ENCODE results near the gene ZNF12.

Gene ZNF12

DNA sequence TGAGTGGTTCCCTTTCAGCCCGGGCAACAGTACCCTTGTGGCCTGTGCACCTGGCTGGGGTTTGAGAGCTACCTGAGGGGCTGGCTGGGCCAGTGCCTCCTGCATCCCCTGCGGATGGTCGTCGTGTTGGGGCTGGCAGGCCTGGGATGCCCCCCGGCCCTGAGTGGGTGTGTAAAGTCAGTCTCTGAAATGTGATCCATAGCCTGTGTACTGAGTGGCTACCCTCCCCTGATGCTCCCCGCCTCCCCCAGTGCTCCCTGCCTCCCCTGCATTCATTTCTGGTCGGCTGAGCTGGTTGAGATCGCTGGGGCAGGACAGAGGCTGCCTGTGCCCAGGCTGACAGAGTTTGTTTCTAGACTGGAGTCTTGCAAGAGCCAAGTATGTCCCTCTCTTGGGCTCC is 60.3 kb downstream of the ZNF12 start:
- no peak for DNase-seq (ENCODE audit: low read depth)

DNA sequence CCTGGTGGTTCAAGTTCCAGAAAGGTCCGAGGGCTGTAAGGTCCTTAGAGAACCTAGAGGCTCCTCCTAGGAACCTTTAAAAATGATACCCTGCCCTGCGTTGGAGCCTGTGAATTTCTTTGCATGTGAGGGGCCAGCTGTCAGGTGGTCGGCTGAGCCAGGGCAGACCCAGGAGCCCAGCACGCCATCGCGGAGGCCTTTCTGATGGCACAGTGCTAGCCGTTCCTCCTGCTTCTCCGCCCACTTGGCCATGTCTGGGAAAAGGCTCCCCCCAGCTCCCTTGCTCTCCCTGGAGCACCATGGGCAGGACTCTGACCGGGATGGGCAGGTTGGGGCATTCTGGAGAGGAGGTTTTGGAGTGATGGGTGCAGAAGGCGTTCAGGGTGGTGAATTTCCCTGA is 62.0 kb downstream of the ZNF12 start:
- no peak for DNase-seq (ENCODE audit: low read depth)

DNA sequence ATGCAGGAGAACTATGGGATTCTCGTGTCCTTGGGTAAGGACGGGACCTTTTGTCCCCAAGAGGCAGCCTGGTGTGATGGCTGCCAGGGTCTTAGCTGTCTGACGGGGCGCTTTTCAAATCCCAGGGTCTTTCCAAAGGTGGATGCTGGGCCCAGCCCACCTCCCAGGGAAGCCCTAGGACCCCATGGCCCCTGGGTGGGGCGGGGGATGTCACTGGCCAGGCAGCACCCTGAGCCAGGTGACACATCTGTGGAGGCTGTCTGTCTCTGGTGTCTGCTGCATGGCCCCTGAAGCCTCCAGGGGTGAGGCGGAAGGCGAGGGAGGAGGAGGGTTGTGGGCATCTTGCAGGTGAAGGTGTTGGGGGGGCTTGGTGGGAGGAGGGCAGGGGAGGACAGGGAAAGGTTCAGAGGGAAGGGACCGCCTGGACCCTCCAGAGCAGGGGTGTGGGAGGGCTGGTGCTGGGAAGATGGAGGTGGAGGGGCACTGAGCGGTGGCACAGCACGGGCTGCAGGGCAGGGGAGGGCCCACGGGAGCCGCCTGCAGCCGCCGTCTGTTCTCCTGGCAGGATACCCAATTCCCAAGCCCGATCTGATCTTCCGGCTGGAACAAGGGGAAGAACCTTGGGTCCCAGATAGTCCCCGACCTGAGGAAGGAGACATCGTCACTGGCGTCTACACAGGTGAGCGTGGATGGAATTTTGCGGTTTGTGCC is 62.7 kb downstream of the ZNF12 start:
- DNase-seq (ENCODE audit: low read depth) = no peak

DNA sequence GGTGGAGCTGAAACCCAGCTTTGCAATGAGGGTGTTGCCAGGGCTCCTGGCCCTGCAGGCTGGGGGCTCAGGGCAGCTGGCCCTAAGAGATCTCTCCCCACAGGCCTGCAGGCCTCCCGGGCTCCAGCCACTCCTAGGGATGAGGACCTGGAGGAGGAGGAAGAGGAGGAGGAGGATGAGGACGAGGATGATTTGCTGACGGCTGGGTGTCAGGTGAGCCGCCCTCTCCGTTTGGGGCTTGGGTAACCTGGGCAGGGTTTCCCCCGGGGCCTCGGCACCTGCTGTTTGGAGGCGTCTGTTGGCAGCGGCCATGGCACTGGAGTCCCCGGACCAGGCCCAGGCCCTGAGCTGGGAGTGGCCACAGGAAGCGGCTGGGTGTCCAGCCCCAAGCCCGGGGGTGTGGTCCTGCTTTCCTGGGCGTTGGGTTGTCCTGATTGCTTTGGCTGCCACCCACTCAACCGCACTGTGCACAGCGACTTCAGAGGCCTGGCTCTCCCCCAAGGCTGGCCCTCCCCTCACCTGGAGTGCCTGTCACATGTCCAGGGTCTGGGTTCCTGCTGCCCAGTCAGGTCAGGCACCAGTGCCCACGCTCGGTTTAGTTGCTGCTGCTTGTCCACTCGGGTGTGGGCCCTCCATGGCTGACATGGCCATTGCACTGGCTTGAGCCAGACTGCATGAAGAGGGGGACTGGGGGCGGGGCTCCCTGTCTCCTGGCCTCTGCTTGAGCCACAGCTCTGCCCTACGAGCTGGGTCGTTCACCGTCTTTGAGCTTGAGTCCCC is 63.7 kb downstream of the ZNF12 start:
- no peak for DNase-seq (ENCODE audit: low read depth)

DNA sequence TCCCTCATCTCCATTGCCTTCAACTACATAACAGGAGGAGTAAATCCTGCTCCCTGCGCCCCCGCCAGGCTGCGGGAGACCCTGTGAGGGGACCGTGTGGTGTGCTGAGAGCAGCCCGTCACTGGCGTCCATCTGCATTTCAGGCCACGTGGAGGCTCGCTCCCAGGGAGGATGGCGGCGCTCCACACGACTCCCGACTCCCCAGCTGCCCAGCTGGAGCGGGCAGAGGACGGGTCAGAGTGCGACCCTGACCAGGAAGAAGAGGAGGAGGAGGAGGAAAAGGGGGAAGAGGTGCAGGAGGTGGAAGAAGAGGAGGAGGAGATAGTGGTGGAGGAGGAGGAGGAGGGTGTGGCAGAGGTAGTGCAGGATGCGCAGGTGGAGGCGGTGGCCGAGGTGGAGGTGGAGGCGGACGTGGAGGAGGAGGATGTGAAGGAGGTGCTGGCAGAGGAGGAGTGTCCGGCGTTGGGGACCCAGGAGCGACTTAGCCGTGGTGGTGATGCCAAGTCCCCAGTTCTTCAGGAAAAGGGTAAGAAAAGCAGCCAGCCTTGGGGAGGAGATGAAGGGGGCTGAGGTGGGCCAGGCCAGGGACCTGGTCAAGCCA is 64.4 kb downstream of the ZNF12 start:
- DNase-seq (ENCODE audit: low read depth) = no peak

DNA sequence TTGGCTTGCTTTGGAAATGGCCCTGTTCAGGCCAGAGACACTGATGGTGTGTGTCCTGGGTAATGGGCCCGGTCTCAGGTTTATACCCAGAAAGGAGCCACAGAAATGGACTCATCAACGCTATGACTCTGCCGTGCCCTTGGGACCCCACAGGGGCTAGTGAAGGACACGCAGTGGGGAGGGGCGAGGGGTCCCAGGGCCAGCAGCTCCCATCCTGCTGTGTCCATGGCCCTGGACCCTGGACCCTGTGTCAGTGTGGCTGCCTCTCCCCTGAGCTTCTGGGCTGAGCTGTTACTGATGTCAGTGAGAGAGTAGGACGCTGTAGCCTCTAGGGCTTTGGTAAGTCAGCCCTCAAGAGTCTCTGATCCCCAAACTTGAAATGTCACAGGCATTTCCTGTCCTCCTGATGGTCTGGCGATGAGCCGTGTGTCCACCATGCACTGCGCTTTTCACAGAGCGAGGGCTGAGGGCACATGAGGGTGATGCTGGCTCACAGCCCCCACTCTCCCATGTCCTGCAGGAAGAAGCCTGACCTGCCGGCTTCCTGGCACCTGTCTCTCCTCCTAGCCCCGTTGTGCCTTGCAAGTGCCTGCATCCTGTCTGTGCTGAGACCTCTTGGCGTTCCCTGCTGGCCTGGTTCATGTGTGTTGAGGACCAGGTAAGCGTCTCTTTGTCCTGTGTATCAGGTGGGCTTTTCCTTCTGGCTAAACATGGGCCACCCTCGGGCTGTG is 65.3 kb downstream of the ZNF12 start:
- no peak for DNase-seq (ENCODE audit: low read depth)

DNA sequence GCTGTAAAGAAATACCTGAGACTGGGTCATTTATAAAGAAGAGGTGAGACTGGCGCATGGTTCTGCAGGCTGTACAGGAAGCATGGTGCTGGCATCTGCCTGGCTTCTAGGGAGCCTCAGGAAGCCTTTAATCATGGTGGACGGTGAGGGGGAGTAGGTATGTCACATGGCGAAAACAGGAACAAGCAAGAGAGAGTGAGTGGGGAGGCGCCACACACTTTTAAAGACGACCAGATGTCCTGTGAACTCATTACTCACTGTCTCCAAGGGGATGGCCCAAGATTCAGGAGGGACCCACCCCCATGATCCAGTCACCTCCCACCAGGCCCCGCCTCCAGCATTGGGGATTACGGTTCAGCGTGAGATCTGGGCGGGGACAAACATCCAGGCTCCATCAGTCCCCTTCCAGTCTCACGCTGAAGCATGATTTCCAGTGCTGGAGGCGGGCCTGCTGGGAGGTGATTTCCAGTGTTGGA is 66.5 kb downstream of the ZNF12 start:
- peak; percentile 57 for DNase-seq (ENCODE audit: low read depth)

DNA sequence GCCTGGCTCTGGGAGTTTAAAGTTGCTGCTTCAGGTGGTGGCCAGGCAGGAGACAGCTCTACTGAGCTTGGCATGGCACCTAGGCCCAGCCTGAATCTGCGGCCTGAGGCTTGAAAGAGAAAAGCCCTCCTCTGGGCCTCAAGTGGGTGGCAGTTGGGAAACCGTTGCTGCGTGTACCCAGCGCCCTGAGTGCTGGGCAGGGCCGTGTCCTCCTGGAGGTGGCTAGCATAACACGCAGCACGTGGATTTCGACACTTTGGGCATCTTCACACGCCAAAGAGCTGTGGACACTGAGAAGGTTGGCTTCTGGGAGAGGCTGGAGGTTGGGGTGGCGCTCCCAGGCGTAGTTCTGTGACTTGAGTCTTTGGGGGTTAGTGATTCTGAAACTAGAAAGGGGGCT is 67.1 kb downstream of the ZNF12 start:
- no peak for DNase-seq (ENCODE audit: low read depth)

DNA sequence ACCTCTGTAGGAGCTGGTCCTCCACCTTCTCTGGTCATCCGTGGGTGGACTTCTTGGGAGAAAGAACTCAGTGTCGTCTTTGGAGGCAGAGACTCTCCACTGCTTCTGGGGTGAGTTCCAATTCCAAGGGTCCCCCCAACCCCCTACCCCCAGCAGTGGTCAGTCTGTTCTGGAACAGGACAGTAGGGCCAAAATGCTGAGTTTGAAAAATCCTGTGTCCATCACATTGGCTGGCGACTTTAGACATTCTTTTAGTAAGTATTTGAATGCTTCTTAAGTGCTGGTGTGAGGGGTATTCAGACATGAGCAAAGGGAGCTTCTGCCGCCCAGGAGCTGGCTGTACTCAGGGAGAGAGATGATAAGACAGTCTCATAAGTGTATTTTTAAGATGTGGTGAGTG is 67.7 kb downstream of the ZNF12 start:
- no peak for DNase-seq (ENCODE audit: low read depth)
